GM23248 (cell line): ENCODE results near the gene DNAH14. TPM values are rescaled to one million over a fixed set of nuclear protein-coding genes. Genes with fewer than 3 reads are reported as not detected.
"Not testable (repeated sequence)": the region's sequence is repeated elsewhere in the genome, so short reads cannot be mapped to it uniquely, and the experiment has no call there.

Experiments used
- DNase-seq: peaks from one replicate; pipeline ENCODE4 v3.0.0-alpha.2; 2015
- H2AFZ ChIP-seq: fragments of 200-600 bp; sonication (generic); 2 replicates; pipeline ENCODE4 v1.6.1; 2016; ENCODE audit warnings: antibody characterized with exemption
- H3F3A ChIP-seq: fragments of 200-600 bp; sonication (generic); 2 replicates; pipeline ENCODE4 v1.6.1; 2016; ENCODE audit warnings: mild to moderate bottlenecking, antibody characterized with exemption, mixed run types; ENCODE audit not compliant: insufficient read depth
- H3K27ac ChIP-seq: fragments of 200-600 bp; sonication (generic); 2 replicates; pipeline ENCODE4 v1.5.1; 2016; ENCODE audit warnings: mild to moderate bottlenecking
- H3K27me3 ChIP-seq: fragments of 200-600 bp; sonication (generic); replicated peaks from 2 replicates; pipeline ENCODE4 v1.6.1; 2016; ENCODE audit warnings: mild to moderate bottlenecking; ENCODE audit not compliant: insufficient read depth
- H3K36me3 ChIP-seq: fragments of 200-600 bp; sonication (generic); 2 replicates; pipeline ENCODE4 v1.6.1; 2016; ENCODE audit warnings: low read depth, mild to moderate bottlenecking
- H3K4me1 ChIP-seq: fragments of 200-600 bp; sonication (generic); 2 replicates; pipeline ENCODE4 v1.6.1; 2016; ENCODE audit warnings: mild to moderate bottlenecking; ENCODE audit not compliant: insufficient read depth
- H3K4me2 ChIP-seq: fragments of 200-600 bp; sonication (generic); one replicate; pipeline ENCODE4 v1.6.1; 2016; ENCODE audit warnings: mild to moderate bottlenecking; ENCODE audit not compliant: unreplicated experiment
- H3K4me3 ChIP-seq: fragments of 200-600 bp; sonication (generic); 2 replicates; pipeline ENCODE4 v1.5.1; 2016; ENCODE audit warnings: mild to moderate bottlenecking
- H3K79me2 ChIP-seq: fragments of 200-600 bp; sonication (generic); 2 replicates; pipeline ENCODE4 v1.6.1; 2016; ENCODE audit warnings: mild to moderate bottlenecking; ENCODE audit not compliant: insufficient read depth
- H3K9ac ChIP-seq: fragments of 200-600 bp; sonication (generic); 2 replicates; pipeline ENCODE4 v1.6.1; 2016; ENCODE audit warnings: mild to moderate bottlenecking
- H3K9me2 ChIP-seq: fragments of 200-600 bp; sonication (generic); 2 replicates; pipeline ENCODE4 v1.6.1; 2016; ENCODE audit warnings: mixed run types, mild to moderate bottlenecking, moderate library complexity; ENCODE audit not compliant: insufficient read depth
- H3K9me3 ChIP-seq: fragments of 200-600 bp; sonication (generic); one replicate; pipeline ENCODE4 v1.6.1; 2017; ENCODE audit warnings: low read depth
- H4K20me1 ChIP-seq: fragments of 200-600 bp; sonication (generic); 2 replicates; pipeline ENCODE4 v1.6.0; 2016; ENCODE audit not compliant: insufficient read depth
- EZH2 ChIP-seq: fragments of 200-600 bp; sonication (generic); IDR thresholded peaks from 2 replicates; pipeline ENCODE4 v1.6.1; 2018; ENCODE audit warnings: antibody characterized with exemption, mild to moderate bottlenecking; ENCODE audit not compliant: insufficient read depth, poor library complexity, severe bottlenecking
- EZH2phosphoT487 ChIP-seq: fragments of 200-600 bp; sonication (generic); IDR thresholded peaks from 2 replicates; pipeline ENCODE4 v1.6.1; 2018; ENCODE audit warnings: antibody characterized with exemption, moderate library complexity, mild to moderate bottlenecking, low read depth; ENCODE audit not compliant: insufficient read depth
- WGBS, 2 experiments: methylation state at CpG; one replicate each; pipeline ENCODE4 v1.1.6; 2015 to 2017; ENCODE audit warnings: low lambda C conversion rate in 2 of 2, low coverage in 1 of 2; ENCODE audit errors: missing lambda C conversion rate in 2 of 2; 5-methylcytosine and 5-hydroxymethylcytosine counted together
- in situ Hi-C: fragments of 300-500 bp; cut with MboI; formaldehyde crosslinking; loops from 2 replicates; pipeline ENCODE4 v1.15.0; 2020
- polyA plus RNA-seq: library from polyadenylated mRNA; unstranded; fragments of >200 nt; fragmentation: Nextera tagmentation; extraction: Ambion mirVana; gene quantifications from 2 replicates; pipeline ENCODE4 v1.2.1, GENCODE V29; 2016
- total RNA-seq: library from RNA; depleted of rRNA; stranded (reverse); fragments of >200 nt; shearing (Covaris generic); gene quantifications from 2 replicates; pipeline ENCODE4 v1.2.3, GENCODE V29; 2014

DNAH14 gene
- total and polyA plus RNA-seq, 2 experiments from 2014 or later = 9.9 to 20.8 TPM

GRCh38 chr1:225156254-225156653 lies 226.8 kb downstream of the DNAH14 start:
- TF ChIP-seq EZH2 (no peak), EZH2phosphoT487 (no peak)
- no peaks in the 10 kb centered on the region for H4K20me1 ChIP-seq
- H3K9me2 ChIP-seq = no peaks in the 10 kb centered on the region
- H3K9me3 ChIP-seq = no peaks in the 10 kb centered on the region
- no peak overlapping the region for H3K9ac ChIP-seq
- no peaks in the 10 kb centered on the region for H3K4me1 ChIP-seq
- no peaks in the 10 kb centered on the region for H3K79me2 ChIP-seq
- in situ Hi-C loops = no loop called here
- no peak overlapping the region for H2AFZ ChIP-seq
- H3K4me3 ChIP-seq = no peak overlapping the region
- no peak overlapping the region for H3K27ac ChIP-seq
- no peaks in the 10 kb centered on the region for H3K36me3 ChIP-seq
- H3F3A ChIP-seq = no peaks in the 10 kb centered on the region
- no peaks in the 10 kb centered on the region for H3K27me3 ChIP-seq
- H3K4me2 ChIP-seq = no peak overlapping the region
- 55 to 74% methylated on average over 3 of the region's 3 CpGs for whole genome bisulfite sequencing, 2 experiments
- peak; percentile 1 for DNase-seq

- in situ Hi-C loops = no loop called here
- Histone ChIP-seq H3K4me3 (no peak overlapping the region), H2AFZ (no peak overlapping the region), H3F3A (no peaks in the 10 kb centered on the region), H3K36me3 (no peaks in the 10 kb centered on the region), H3K79me2 (no peaks in the 10 kb centered on the region), H3K9me3 (no peaks in the 10 kb centered on the region), H3K4me2 (no peak overlapping the region), H3K9me2 (no peaks in the 10 kb centered on the region), H3K4me1 (no peaks in the 10 kb centered on the region), H3K27ac (no peak overlapping the region), H3K27me3 (no peaks in the 10 kb centered on the region), H4K20me1 (no peaks in the 10 kb centered on the region), H3K9ac (no peak overlapping the region)
- no peak for DNase-seq
- 79 to 87% methylated on average over 4 of the region's 4 CpGs for whole genome bisulfite sequencing, 2 experiments
- no peak for TF ChIP-seq EZH2
- TF ChIP-seq EZH2phosphoT487 = no peak
Observed at GRCh38 chr1:225158291-225158690, 228.8 kb downstream of the DNAH14 start.

GRCh38 chr1:225159793-225160192 lies 230.3 kb downstream of the DNAH14 start:
- Histone ChIP-seq H3K27ac (no peak overlapping the region), H3F3A (no peaks in the 10 kb centered on the region), H3K9me2 (no peaks in the 10 kb centered on the region), H3K4me1 (no peaks in the 10 kb centered on the region), H4K20me1 (no peaks in the 10 kb centered on the region), H3K36me3 (no peaks in the 10 kb centered on the region), H3K9ac (no peak overlapping the region), H3K79me2 (no peaks in the 10 kb centered on the region), H3K4me2 (no peak overlapping the region), H3K4me3 (no peak overlapping the region), H2AFZ (no peak overlapping the region), H3K9me3 (no peaks in the 10 kb centered on the region), H3K27me3 (no peaks in the 10 kb centered on the region)
- TF ChIP-seq EZH2 (no peak), EZH2phosphoT487 (no peak)
- 0 to 3% methylated on average over 1 of the region's 1 CpG for WGBS, 2 experiments
- in situ Hi-C loops = no loop called here
- no peak for DNase-seq

GRCh38 chr1:225177409-225177808 lies 247.9 kb downstream of the DNAH14 start:
- H3K4me1 ChIP-seq, H2AFZ ChIP-seq, H3K9me3 ChIP-seq, DNase-seq, H4K20me1 ChIP-seq, in situ Hi-C loops, H3K9ac ChIP-seq, H3K36me3 ChIP-seq, H3K9me2 ChIP-seq, H3F3A ChIP-seq, H3K4me2 ChIP-seq, H3K79me2 ChIP-seq, H3K4me3 ChIP-seq, H3K27ac ChIP-seq, H3K27me3 ChIP-seq: not testable (repeated sequence)
- WGBS, 2 experiments = 34 to 40% methylated on average over 3 of the region's 3 CpGs

- Histone ChIP-seq H3K9ac (no peak overlapping the region), H3K79me2 (no peaks in the 10 kb centered on the region), H3K36me3 (no peaks in the 10 kb centered on the region), H3K9me3 (no peaks in the 10 kb centered on the region), H2AFZ (no peak overlapping the region), H3K27ac (no peak overlapping the region), H3F3A (no peaks in the 10 kb centered on the region), H4K20me1 (no peaks in the 10 kb centered on the region), H3K4me1 (no peaks in the 10 kb centered on the region), H3K4me2 (no peak overlapping the region), H3K9me2 (no peaks in the 10 kb centered on the region), H3K4me3 (no peak overlapping the region), H3K27me3 (no peaks in the 10 kb centered on the region)
- TF ChIP-seq EZH2phosphoT487 (no peak), EZH2 (no peak)
- in situ Hi-C loops = no loop called here
- no peak for DNase-seq
Observed at GRCh38 chr1:225179686-225180085, 250.2 kb downstream of the DNAH14 start.
